Measurements from ENCODE around the gene PAX7. TPM values are rescaled to one million over a fixed set of nuclear protein-coding genes. Genes with fewer than 3 reads are reported as not detected.

The PAX7 gene
- total RNA-seq, 2 experiments from 2014 or later = not detected

GRCh38 chr1:18668046-18668445 lies 37.4 kb downstream of the PAX7 start:
- CTCF ChIA-PET = interaction anchor here (1.2 kb wide), 1 partner anchor 13 kb away, joined by 6 read pairs; no protein-coding TSS in a partner anchor
- H3K9me3 Mint-ChIP-seq = no peaks in the 10 kb centered on the region
- no peaks in the 10 kb centered on the region for H3K36me3 Mint-ChIP-seq (ENCODE audit: low read depth)
- no peak for DNase-seq
- H3K27me3 Mint-ChIP-seq = peaks cover 4% of the 10 kb centered on the region
- H3K4me3 Mint-ChIP-seq = no peak overlapping the region
- no peak overlapping the region for H3K27ac Mint-ChIP-seq
- POLR2A ChIA-PET = no interaction called here
- no peaks in the 10 kb centered on the region for H3K4me1 Mint-ChIP-seq

GRCh38 chr1:18668750-18669404 lies 38.2 kb downstream of the PAX7 start:
- no peaks in the 10 kb centered on the region for H3K4me1 Mint-ChIP-seq
- peaks cover 6% of the 10 kb centered on the region for H3K27me3 Mint-ChIP-seq
- ChIA-PET CTCF (interaction anchor here (1.2 kb wide), 1 partner anchor 12 kb away, joined by 6 read pairs; no protein-coding TSS in a partner anchor), POLR2A (no interaction called here)
- H3K36me3 Mint-ChIP-seq (ENCODE audit: low read depth) = no peaks in the 10 kb centered on the region
- DNase-seq = no peak
- H3K9me3 Mint-ChIP-seq = no peaks in the 10 kb centered on the region
- H3K27ac Mint-ChIP-seq = no peak overlapping the region
- no peak overlapping the region for H3K4me3 Mint-ChIP-seq

GRCh38 chr1:18670121-18670867 lies 39.6 kb downstream of the PAX7 start:
- H3K9me3 Mint-ChIP-seq = no peaks in the 10 kb centered on the region
- CTCF ChIA-PET = interaction anchor here (1.2 kb wide), 1 partner anchor 95 kb away, joined by 3 read pairs; no protein-coding TSS in a partner anchor

GRCh38 chr1:18670868-18671225 lies 40.2 kb downstream of the PAX7 start:
- no peaks in the 10 kb centered on the region for H3K4me1 Mint-ChIP-seq
- no peak overlapping the region for H3K27ac Mint-ChIP-seq
- no peak overlapping the region for H3K4me3 Mint-ChIP-seq
- no peaks in the 10 kb centered on the region for H3K36me3 Mint-ChIP-seq (ENCODE audit: low read depth)
- H3K27me3 Mint-ChIP-seq = peaks cover 15% of the 10 kb centered on the region
- no peaks in the 10 kb centered on the region for H3K9me3 Mint-ChIP-seq
- CTCF ChIA-PET = interaction anchor here (1.2 kb wide), 1 partner anchor 95 kb away, joined by 3 read pairs; no protein-coding TSS in a partner anchor
- no peak for DNase-seq
- POLR2A ChIA-PET = no interaction called here

More at GRCh38 chr1:18670121-18670867, 39.6 kb downstream of the PAX7 start:
- H3K27me3 Mint-ChIP-seq = peaks cover 13% of the 10 kb centered on the region
- no peak overlapping the region for H3K4me3 Mint-ChIP-seq
- DNase-seq = no peak
- no peaks in the 10 kb centered on the region for H3K36me3 Mint-ChIP-seq (ENCODE audit: low read depth)
- H3K27ac Mint-ChIP-seq = no peak overlapping the region
- POLR2A ChIA-PET = no interaction called here
- no peaks in the 10 kb centered on the region for H3K4me1 Mint-ChIP-seq

- peaks cover 12% of the 10 kb centered on the region for H3K27me3 Mint-ChIP-seq
- H3K36me3 Mint-ChIP-seq (ENCODE audit: low read depth) = no peaks in the 10 kb centered on the region
- CTCF ChIA-PET = no interaction called here
- no peak for DNase-seq
- H3K9me3 Mint-ChIP-seq = no peaks in the 10 kb centered on the region
- POLR2A ChIA-PET = no interaction called here
- no peak overlapping the region for H3K27ac Mint-ChIP-seq
- no peaks in the 10 kb centered on the region for H3K4me1 Mint-ChIP-seq
- no peak overlapping the region for H3K4me3 Mint-ChIP-seq
These were observed 43.3 kb downstream of the PAX7 start for GRCh38 chr1:18673976-18674375.

- ChIA-PET POLR2A (no interaction called here), CTCF (no interaction called here)
- H3K4me1 Mint-ChIP-seq = no peaks in the 10 kb centered on the region
- H3K27me3 Mint-ChIP-seq = peaks cover 14% of the 10 kb centered on the region
- H3K9me3 Mint-ChIP-seq = no peaks in the 10 kb centered on the region
- DNase-seq = no peak
- no peak overlapping the region for H3K4me3 Mint-ChIP-seq
- no peak overlapping the region for H3K27ac Mint-ChIP-seq
- H3K36me3 Mint-ChIP-seq (ENCODE audit: low read depth) = no peaks in the 10 kb centered on the region
These were observed 45.7 kb downstream of the PAX7 start for GRCh38 chr1:18676332-18676781.

GRCh38 chr1:18681423-18681835 lies 50.8 kb downstream of the PAX7 start:
- Mint-ChIP-seq H3K4me3 (no peak overlapping the region), H3K4me1 (no peaks in the 10 kb centered on the region), H3K9me3 (no peaks in the 10 kb centered on the region), H3K36me3 (ENCODE audit: low read depth) (no peaks in the 10 kb centered on the region), H3K27me3 (peaks cover 1% of the 10 kb centered on the region), H3K27ac (no peak overlapping the region)
- no peak for DNase-seq
- ChIA-PET POLR2A (no interaction called here), CTCF (interaction anchor here (0.6 to 1.6 kb wide), 7 partner anchors 9 to 88 kb away, joined by 3 to 9 read pairs (median 5); no protein-coding TSS in a partner anchor)

GRCh38 chr1:18682375-18682774 lies 51.7 kb downstream of the PAX7 start:
- POLR2A ChIA-PET = no interaction called here
- Mint-ChIP-seq H3K4me1 (no peaks in the 10 kb centered on the region), H3K4me3 (no peak overlapping the region), H3K27ac (no peak overlapping the region), H3K36me3 (ENCODE audit: low read depth) (no peaks in the 10 kb centered on the region), H3K9me3 (no peaks in the 10 kb centered on the region), H3K27me3 (peaks cover 1% of the 10 kb centered on the region)
- DNase-seq = no peak
- CTCF ChIA-PET = no interaction called here

GRCh38 chr1:18684303-18684702 lies 53.7 kb downstream of the PAX7 start:
- H3K36me3 Mint-ChIP-seq (ENCODE audit: low read depth) = no peaks in the 10 kb centered on the region
- H3K4me1 Mint-ChIP-seq = no peaks in the 10 kb centered on the region
- no peak overlapping the region for H3K4me3 Mint-ChIP-seq
- H3K9me3 Mint-ChIP-seq = no peaks in the 10 kb centered on the region
- H3K27me3 Mint-ChIP-seq = peaks cover 1% of the 10 kb centered on the region
- POLR2A ChIA-PET = no interaction called here
- no peak overlapping the region for H3K27ac Mint-ChIP-seq
- CTCF ChIA-PET = no interaction called here
- no peak for DNase-seq

GRCh38 chr1:18686540-18686939 lies 55.9 kb downstream of the PAX7 start:
- Mint-ChIP-seq H3K9me3 (no peaks in the 10 kb centered on the region), H3K36me3 (ENCODE audit: low read depth) (no peaks in the 10 kb centered on the region), H3K4me3 (no peak overlapping the region), H3K27me3 (no peaks in the 10 kb centered on the region), H3K27ac (no peak overlapping the region), H3K4me1 (no peaks in the 10 kb centered on the region)
- POLR2A ChIA-PET = no interaction called here
- CTCF ChIA-PET = interaction anchor here (0.6 kb wide), 1 partner anchor 86 kb away, joined by 3 read pairs; no protein-coding TSS in a partner anchor
- no peak for DNase-seq

GRCh38 chr1:18687273-18687672 lies 56.6 kb downstream of the PAX7 start:
- Mint-ChIP-seq H3K4me1 (no peaks in the 10 kb centered on the region), H3K36me3 (ENCODE audit: low read depth) (no peaks in the 10 kb centered on the region), H3K9me3 (no peaks in the 10 kb centered on the region), H3K4me3 (no peak overlapping the region), H3K27me3 (no peaks in the 10 kb centered on the region), H3K27ac (no peak overlapping the region)
- CTCF ChIA-PET = no interaction called here
- DNase-seq = no peak
- POLR2A ChIA-PET = no interaction called here

- Mint-ChIP-seq H3K9me3 (no peaks in the 10 kb centered on the region), H3K27me3 (peaks cover 5% of the 10 kb centered on the region), H3K36me3 (ENCODE audit: low read depth) (no peaks in the 10 kb centered on the region), H3K4me1 (no peaks in the 10 kb centered on the region), H3K27ac (no peak overlapping the region), H3K4me3 (no peak overlapping the region)
- ChIA-PET POLR2A (no interaction called here), CTCF (interaction anchor here (0.6 kb wide), 1 partner anchor 1683 kb away, joined by 3 read pairs; no protein-coding TSS in a partner anchor)
- no peak for DNase-seq
These were observed 61.0 kb downstream of the PAX7 start for GRCh38 chr1:18691648-18692047.

- CTCF ChIA-PET = interaction anchor here (1.6 kb wide), 1 partner anchor 12 kb away, joined by 6 read pairs; no protein-coding TSS in a partner anchor
- H3K4me3 Mint-ChIP-seq = no peak overlapping the region
- H3K9me3 Mint-ChIP-seq = no peaks in the 10 kb centered on the region
- POLR2A ChIA-PET = no interaction called here
- H3K27ac Mint-ChIP-seq = no peak overlapping the region
- no peak for DNase-seq
- H3K36me3 Mint-ChIP-seq (ENCODE audit: low read depth) = no peaks in the 10 kb centered on the region
- H3K4me1 Mint-ChIP-seq = no peaks in the 10 kb centered on the region
- peaks cover 13% of the 10 kb centered on the region for H3K27me3 Mint-ChIP-seq
These were observed 62.8 kb downstream of the PAX7 start for GRCh38 chr1:18693256-18694098.
